HFFc6 (cell line): Measurements from ENCODE around the gene MAPK7. TPM values are rescaled to one million over a fixed set of nuclear protein-coding genes. Genes with fewer than 3 reads are reported as not detected.

Experiments used
- DNase-seq: peaks from one replicate; pipeline ENCODE4 v3.0.0-alpha.2; 2018
- H3K27ac Mint-ChIP-seq: 2 replicates; pipeline ENCODE4 v1.8.0; 2020; ENCODE audit warnings: mild to moderate bottlenecking, mixed read lengths
- H3K27me3 Mint-ChIP-seq: 2 replicates; pipeline ENCODE4 v1.8.0; 2021; ENCODE audit warnings: mild to moderate bottlenecking, moderate library complexity, mixed read lengths; ENCODE audit not compliant: insufficient read depth
- H3K36me3 Mint-ChIP-seq: 2 replicates; pipeline ENCODE4 v1.8.0; 2021; ENCODE audit warnings: low read depth, mixed read lengths
- H3K4me1 Mint-ChIP-seq: 2 replicates; pipeline ENCODE4 v1.8.0; 2020; ENCODE audit warnings: low read depth, mixed read lengths
- H3K4me3 Mint-ChIP-seq: 2 replicates; pipeline ENCODE4 v1.8.0; 2020; ENCODE audit warnings: mild to moderate bottlenecking, moderate library complexity, mixed read lengths
- H3K9me3 Mint-ChIP-seq: 2 replicates; pipeline ENCODE4 v1.8.0; 2020; ENCODE audit warnings: mild to moderate bottlenecking, mixed read lengths
- total RNA-seq, 6 experiments: library from RNA; stranded (reverse); fragmentation: NEBNext Ultra II Directional; extraction: Animal tissue kit (Norgen Biotek cat#: 25700); gene quantifications; 2 replicates in 1 of 6; 3 replicates in 5 of 6; pipeline ENCODE4 v1.2.3, GENCODE V29; 2021
- TF ChIP-seq, protein P1 (sequence below): fragments of 200-600 bp; sonication (generic); IDR thresholded peaks from 2 replicates; pipeline ENCODE4 v1.5.0; 2021; ENCODE audit warnings: antibody characterized with exemption, mild to moderate bottlenecking

Gene MAPK7
- total RNA-seq, 6 experiments from 2014 or later = 18.5 to 27.1 (median 23.9) TPM

DNA sequence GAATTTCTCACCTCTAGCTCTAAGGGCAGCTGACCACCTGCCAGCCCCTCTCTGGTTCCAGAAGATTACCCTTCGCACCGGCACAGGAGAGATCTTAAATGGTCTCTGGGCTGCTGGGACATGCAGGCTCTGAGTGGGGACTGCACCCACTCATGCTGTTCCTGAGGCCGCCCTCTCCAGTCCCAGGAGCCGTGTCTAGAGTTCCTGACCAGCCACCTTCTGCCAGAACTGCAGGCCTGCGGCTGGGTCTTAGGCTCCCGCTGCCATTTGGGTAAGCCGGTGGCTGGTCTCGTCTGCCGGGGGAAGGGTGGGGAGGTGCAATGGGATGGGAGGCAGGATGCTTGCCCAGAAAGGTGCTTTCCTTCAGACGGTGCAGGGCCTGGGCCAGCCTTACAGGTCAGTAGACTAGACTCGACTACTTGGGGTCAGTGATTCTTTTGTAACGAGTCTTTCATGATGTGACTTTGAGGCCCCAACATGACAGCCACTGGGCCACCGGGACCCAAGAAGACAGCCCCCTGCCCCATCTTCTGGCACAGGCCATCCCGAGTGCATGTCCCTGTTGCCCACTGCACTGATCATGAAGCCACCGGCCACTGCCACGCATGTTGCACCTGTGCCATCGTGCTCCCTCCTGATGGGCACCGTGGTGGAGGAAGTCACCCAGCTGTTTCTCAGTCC, 42.2 kb upstream of the MAPK7 start:
- Mint-ChIP-seq H3K36me3 (peaks cover 6% of the 10 kb centered on the region), H3K4me1 (peaks cover 21% of the 10 kb centered on the region), H3K9me3 (no peaks in the 10 kb centered on the region), H3K27me3 (peaks cover 4% of the 10 kb centered on the region), H3K27ac (no peak overlapping the region), H3K4me3 (no peak overlapping the region)
- TF ChIP-seq, protein P1, sequence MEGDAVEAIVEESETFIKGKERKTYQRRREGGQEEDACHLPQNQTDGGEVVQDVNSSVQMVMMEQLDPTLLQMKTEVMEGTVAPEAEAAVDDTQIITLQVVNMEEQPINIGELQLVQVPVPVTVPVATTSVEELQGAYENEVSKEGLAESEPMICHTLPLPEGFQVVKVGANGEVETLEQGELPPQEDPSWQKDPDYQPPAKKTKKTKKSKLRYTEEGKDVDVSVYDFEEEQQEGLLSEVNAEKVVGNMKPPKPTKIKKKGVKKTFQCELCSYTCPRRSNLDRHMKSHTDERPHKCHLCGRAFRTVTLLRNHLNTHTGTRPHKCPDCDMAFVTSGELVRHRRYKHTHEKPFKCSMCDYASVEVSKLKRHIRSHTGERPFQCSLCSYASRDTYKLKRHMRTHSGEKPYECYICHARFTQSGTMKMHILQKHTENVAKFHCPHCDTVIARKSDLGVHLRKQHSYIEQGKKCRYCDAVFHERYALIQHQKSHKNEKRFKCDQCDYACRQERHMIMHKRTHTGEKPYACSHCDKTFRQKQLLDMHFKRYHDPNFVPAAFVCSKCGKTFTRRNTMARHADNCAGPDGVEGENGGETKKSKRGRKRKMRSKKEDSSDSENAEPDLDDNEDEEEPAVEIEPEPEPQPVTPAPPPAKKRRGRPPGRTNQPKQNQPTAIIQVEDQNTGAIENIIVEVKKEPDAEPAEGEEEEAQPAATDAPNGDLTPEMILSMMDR = no peak
- DNase-seq = no peak

DNA sequence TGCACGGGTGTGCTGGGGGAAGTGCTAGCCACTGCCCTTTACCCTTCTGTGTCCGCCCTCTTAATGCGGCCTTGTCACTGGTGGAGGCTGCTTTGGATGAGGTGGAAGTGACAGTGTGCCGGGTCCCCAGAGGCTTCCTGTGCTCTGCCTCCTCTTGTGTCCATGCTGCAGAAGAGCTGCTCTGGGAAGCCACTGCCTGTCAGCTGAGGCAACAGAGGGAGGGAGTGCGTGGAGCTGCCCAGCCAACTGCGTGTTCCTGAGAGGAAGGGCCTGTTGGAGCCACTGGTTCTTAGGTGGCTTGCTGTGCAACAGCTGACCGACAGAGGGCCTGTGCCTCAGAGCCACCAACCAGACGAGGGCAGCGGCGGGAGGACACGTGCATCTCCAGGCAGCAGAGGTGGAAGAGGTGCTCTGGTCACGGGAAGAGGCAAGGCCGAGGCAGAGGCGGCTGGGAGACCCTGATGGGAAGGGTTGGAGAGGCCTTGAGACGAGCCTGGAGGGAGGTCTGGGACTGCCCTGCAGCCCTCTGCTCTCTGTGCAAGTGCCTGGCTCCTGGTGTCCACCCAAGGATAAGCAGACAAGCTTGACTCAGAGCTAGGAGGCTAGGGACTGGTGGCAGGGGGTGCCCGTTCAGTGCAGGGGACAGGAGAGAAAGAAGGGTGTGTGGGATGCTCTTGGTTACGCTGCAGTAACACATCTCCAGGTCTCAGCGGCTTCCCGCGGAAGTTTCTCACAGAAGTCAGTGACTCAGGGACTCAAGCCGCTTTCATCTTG, 41.2 kb upstream of the MAPK7 start:
- Mint-ChIP-seq H3K27me3 (peaks cover 4% of the 10 kb centered on the region), H3K36me3 (peaks cover 6% of the 10 kb centered on the region), H3K9me3 (no peaks in the 10 kb centered on the region), H3K27ac (no peak overlapping the region), H3K4me3 (no peak overlapping the region), H3K4me1 (peaks cover 21% of the 10 kb centered on the region)
- TF ChIP-seq, protein P1 = no peak
- no peak for DNase-seq

DNA sequence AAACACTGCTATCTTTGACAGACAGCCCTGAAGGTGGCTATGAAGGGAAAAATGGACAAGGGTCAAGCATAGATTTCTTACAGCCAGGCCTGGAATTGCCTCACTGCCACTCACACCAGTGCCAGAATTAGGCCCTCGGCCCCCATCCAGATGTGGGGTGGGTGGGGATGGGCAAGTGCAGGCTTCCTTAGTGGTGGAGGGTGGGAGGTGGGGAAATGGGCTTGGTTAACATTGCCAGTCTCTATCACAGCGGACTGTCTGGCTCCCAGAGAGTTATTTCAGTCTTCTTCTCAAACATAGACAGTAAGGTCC, 40.6 kb upstream of the MAPK7 start:
- no peak overlapping the region for H3K4me3 Mint-ChIP-seq
- H3K36me3 Mint-ChIP-seq = peaks cover 2% of the 10 kb centered on the region
- H3K27me3 Mint-ChIP-seq = peaks cover 4% of the 10 kb centered on the region
- H3K4me1 Mint-ChIP-seq = peaks cover 19% of the 10 kb centered on the region
- H3K27ac Mint-ChIP-seq = no peak overlapping the region
- DNase-seq = no peak
- no peaks in the 10 kb centered on the region for H3K9me3 Mint-ChIP-seq
- TF ChIP-seq, protein P1 = no peak

DNA sequence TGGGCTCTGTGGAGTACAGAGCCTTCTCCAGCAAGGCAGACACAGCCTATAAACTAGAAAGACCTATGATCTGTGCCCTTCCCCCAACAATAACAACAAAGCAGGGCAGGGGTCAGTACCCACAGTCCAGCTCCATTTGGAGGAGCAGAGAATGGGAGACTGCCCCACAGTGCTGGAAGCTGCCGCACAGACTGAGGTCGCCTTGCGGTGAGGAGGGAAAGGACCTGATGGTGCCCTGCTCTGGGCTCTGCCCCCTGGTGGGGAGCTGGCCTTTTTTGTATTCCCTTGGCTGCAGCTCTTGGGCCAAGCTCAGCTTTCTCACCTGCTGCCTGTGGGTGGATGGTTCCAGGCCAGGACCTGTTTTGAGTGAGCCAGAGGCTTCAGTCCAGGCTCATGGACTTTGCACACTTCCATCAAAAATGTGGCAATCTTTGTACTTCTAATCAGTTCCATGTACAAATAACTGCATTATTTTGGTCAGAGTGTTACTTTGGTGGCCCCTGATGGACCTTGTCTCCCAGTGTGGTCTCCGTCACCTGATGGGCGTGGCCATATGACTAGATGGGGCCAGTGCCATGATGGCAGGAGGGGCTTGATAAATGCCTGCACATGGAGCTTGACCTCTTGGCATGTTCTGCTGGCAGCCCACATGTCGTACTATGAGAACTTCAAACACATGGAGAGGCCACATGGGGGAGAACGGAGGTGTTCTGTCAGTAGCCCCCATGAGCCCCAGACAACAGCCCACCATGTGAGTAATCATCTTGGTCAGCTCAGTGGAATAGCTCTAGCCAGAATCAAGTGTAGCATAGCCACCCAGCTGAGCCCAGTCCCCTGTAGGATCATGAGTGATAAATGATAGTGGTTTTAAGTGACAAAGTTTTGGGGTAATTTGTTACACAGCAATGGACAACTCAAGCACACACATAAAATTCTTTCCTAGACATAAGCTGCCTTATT, 40.0 kb upstream of the MAPK7 start:
- Mint-ChIP-seq H3K36me3 (no peaks in the 10 kb centered on the region), H3K27me3 (peaks cover 4% of the 10 kb centered on the region), H3K9me3 (no peaks in the 10 kb centered on the region), H3K4me3 (no peak overlapping the region), H3K4me1 (peaks cover 15% of the 10 kb centered on the region), H3K27ac (no peak overlapping the region)
- no peak for DNase-seq
- TF ChIP-seq, protein P1 = peak; percentile 81

DNA sequence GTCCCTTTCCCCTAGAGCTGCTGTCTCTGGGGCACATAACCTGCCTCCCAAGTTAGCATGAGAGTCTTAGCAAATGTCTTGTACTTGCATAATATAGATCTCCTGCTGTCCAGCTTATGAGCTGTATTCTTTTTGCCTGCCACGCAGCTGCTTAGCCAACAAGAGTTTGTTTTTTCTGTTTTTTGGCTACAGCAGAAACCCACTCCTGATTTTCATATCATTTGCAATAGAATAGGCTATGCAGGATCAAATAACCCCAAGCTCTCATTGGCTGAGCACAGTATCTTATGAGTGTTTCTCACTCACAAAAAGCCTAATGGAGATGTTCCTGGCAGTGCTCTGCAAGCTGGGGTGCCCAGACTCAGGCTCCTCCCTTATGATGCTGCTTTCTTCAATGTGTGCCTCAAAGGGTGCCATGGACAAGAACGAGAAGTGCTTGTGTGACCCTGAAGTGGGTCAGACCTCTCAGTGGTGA, 38.9 kb upstream of the MAPK7 start:
- TF ChIP-seq, protein P1 = no peak
- no peak overlapping the region; the same call in 1 of the 2 replicates for H3K27ac Mint-ChIP-seq
- H3K4me1 Mint-ChIP-seq = peaks cover 15% of the 10 kb centered on the region
- no peaks in the 10 kb centered on the region for H3K9me3 Mint-ChIP-seq
- no peaks in the 10 kb centered on the region for H3K36me3 Mint-ChIP-seq
- peaks cover 4% of the 10 kb centered on the region for H3K27me3 Mint-ChIP-seq
- DNase-seq = no peak
- H3K4me3 Mint-ChIP-seq = no peak overlapping the region
